Sigmoid colon (tissue), 7 donors: ENCODE data around the gene CLDN6. TPM values are rescaled to one million over a fixed set of nuclear protein-coding genes. Genes with fewer than 3 reads are reported as not detected.

Experiments
- DNase-seq: peaks from one replicate; pipeline ENCODE4 v3.0.0-alpha.2; 2019
- H3K27ac ChIP-seq, 4 donors: fragments of 200-600 bp; sonication (generic); one replicate each; pipeline ENCODE4 v1.5.1; 2016 to 2019; ENCODE audit warnings: mild to moderate bottlenecking in 1 of 4
- H3K27me3 ChIP-seq, 3 donors: fragments of 200-600 bp; sonication (generic); one replicate each; pipeline ENCODE4 v1.5.1; 2019; ENCODE audit warnings: mild to moderate bottlenecking in 1 of 3
- H3K36me3 ChIP-seq, 4 donors: fragments of 200-600 bp; sonication (generic); one replicate each; pipeline ENCODE4 v1.5.1; 2016 to 2019
- H3K4me1 ChIP-seq, 4 donors: fragments of 200-600 bp; sonication (generic); one replicate each; pipeline ENCODE4 v1.5.1; 2017 to 2019
- H3K4me3 ChIP-seq, 4 donors: fragments of 200-600 bp; sonication (generic); one replicate each; pipeline ENCODE4 v1.5.1; 2017 to 2019; ENCODE audit warnings: mild to moderate bottlenecking in 2 of 4, moderate library complexity in 1 of 4
- H3K9me3 ChIP-seq, 4 donors: fragments of 200-600 bp in 3 of 4; sonication (generic) in 3 of 4; one replicate each; pipeline versions ENCODE4 v1.5.1 to v1.6.1; 2013 to 2019
- EP300 ChIP-seq, 4 donors: sonication (generic); formaldehyde crosslinking; IDR thresholded peaks; one replicate each; pipeline ENCODE4 v1.6.1; 2017; ENCODE audit warnings: antibody characterized with exemption in 4 of 4
- POLR2A ChIP-seq, 2 donors: fragments of 450-650 bp; IDR thresholded peaks; one replicate each; pipeline ENCODE4 v1.6.1; 2016; ENCODE audit warnings: antibody characterized with exemption in 2 of 2, mild to moderate bottlenecking in 2 of 2, moderate library complexity in 2 of 2
- POLR2AphosphoS5 ChIP-seq, 4 donors: sonication (generic); formaldehyde crosslinking; IDR thresholded peaks; one replicate each; pipeline ENCODE4 v1.6.1; 2017; ENCODE audit warnings: antibody characterized with exemption in 4 of 4
- WGBS, 2 donors: extraction: QIAGEN DNeasy Blood & Tissue Kit; methylation state at CpG; one replicate each; pipeline ENCODE4 v1.1.7; 2013; 5-methylcytosine and 5-hydroxymethylcytosine counted together
- intact Hi-C: fragments of 100-400 bp; cut with DNase I; formaldehyde crosslinking; loops from one replicate; pipeline ENCODE4 v1.15.1; 2023
- polyA plus RNA-seq, 3 donors: library from polyadenylated mRNA; stranded (reverse); fragments of 200-250 nt; gene quantifications; one replicate each; pipeline ENCODE4 v1.2.3, GENCODE V29; 2013
- total RNA-seq, 4 donors: library from RNA; depleted of rRNA; stranded (reverse); fragments of >200 nt; gene quantifications; one replicate each; pipeline ENCODE4 v1.1.0, GENCODE V29; 2016
- TF ChIP-seq, protein P1 (sequence below), 4 experiments: fragments of 450-650 bp in 3 of 4; fragments of 200-600 bp in 1 of 4; IDR thresholded peaks; one replicate each; pipeline ENCODE4 v1.5.1; 2016 to 2019; ENCODE audit warnings: antibody characterized with exemption in 4 of 4, mild to moderate bottlenecking in 3 of 4, moderate library complexity in 2 of 4
- donor health status: healthy with polysubstance abuse.
- donor health status: Bipolar disorder and iron deficiency.
- donor health status: healthy.

CLDN6 gene
- total and polyA plus RNA-seq, 7 donors = not detected

DNA sequence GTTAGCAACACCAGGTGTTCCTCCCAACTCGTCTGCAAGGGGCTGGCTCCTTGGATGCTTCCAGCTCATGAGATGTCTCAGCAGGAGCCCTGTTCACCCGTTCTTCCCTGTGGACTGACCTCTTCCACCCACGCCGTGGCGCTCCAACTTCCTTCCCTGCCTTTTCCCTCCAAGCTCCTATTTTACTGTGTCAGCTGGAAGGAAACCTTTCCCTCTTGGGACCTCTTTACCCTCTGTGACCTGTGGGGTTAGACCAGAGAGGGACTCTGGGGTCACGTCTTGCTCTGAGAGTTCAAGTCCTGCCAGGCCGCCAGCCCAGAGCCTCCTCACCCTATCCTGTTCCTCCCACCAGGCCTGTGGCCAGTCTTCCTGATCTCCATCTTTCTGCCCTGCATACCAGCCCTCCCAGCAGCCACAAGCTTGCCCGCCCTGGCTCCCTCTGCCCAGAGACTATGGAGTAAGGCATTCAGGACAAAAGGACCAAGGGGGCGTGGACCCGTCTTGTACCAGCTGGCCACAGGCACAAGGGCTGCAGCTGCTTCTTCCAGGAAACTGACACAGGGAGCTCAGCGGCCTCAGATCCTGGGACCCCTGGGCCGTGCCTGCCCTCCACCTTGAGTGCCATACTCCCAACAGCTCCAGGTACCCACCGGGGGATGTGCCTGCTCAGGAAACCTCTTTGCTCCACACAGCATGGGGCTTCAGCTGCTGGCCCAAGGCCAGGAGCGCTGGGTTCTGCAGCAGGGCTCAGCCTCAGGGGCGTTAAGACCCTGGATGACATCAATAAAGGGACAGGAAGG is 45.8 kb downstream of the CLDN6 start:
- no peak for TF ChIP-seq POLR2A (IDR thresholded peaks at IDR 0.05)
- TF ChIP-seq, protein P1, sequence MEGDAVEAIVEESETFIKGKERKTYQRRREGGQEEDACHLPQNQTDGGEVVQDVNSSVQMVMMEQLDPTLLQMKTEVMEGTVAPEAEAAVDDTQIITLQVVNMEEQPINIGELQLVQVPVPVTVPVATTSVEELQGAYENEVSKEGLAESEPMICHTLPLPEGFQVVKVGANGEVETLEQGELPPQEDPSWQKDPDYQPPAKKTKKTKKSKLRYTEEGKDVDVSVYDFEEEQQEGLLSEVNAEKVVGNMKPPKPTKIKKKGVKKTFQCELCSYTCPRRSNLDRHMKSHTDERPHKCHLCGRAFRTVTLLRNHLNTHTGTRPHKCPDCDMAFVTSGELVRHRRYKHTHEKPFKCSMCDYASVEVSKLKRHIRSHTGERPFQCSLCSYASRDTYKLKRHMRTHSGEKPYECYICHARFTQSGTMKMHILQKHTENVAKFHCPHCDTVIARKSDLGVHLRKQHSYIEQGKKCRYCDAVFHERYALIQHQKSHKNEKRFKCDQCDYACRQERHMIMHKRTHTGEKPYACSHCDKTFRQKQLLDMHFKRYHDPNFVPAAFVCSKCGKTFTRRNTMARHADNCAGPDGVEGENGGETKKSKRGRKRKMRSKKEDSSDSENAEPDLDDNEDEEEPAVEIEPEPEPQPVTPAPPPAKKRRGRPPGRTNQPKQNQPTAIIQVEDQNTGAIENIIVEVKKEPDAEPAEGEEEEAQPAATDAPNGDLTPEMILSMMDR (IDR thresholded peaks at IDR 0.05) = no peak
- TF ChIP-seq POLR2AphosphoS5 (IDR thresholded peaks at IDR 0.05) = no peak
- TF ChIP-seq EP300 (IDR thresholded peaks at IDR 0.05) = no peak
- peaks cover 11 to 41% (median 28%) of the 10 kb centered on the region in 3 donors for H3K27me3 ChIP-seq
- no peaks in the 10 kb centered on the region for H3K9me3 ChIP-seq
- H3K4me3 ChIP-seq = no peak overlapping the region
- peaks cover 0 to 30% (median 24%) of the 10 kb centered on the region in 4 donors for H3K4me1 ChIP-seq
- intact Hi-C loops = no loop called here
- H3K36me3 ChIP-seq = no peaks in the 10 kb centered on the region
- no peak overlapping the region for H3K27ac ChIP-seq
- 81 to 83% methylated on average over 15 of the region's 15 CpGs for whole genome bisulfite sequencing, 2 donors
- no peak for DNase-seq

DNA sequence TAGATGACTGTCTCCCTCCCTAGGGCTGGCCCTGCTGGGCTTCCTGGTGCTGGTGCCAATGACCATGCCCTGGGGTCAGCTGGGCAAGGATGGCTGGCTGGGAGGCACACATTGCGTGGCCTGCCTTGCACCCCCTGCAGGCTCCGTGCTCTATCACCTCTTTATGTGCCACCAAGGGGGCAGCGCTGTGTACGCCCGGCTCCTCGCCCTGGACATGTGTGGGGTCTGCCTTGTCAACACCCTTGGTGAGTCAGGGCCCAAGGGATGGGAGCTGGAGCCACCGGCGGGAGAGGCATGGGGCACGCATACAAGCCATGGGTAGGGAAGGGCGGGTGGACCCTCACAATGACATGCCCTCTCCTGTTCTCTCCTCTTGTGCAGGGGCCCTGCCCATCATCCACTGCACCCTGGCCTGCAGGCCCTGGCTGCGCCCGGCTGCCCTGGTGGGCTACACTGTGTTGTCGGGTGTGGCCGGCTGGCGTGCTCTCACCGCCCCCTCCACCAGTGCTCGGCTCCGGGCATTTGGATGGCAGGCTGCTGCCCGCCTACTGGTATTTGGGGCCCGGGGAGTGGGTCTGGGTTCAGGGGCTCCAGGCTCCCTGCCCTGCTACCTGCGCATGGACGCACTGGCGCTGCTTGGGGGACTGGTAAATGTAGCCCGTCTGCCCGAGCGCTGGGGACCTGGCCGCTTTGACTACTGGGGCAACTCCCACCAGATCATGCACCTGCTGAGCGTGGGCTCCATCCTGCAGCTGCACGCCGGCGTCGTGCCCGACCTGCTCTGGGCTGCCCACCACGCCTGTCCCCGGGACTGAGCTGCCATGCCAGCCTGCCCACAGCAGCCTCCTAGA is 46.6 kb downstream of the CLDN6 start:
- intact Hi-C loops = no loop called here
- TF ChIP-seq POLR2A (IDR thresholded peaks at IDR 0.05) = no peak
- TF ChIP-seq EP300 (IDR thresholded peaks at IDR 0.05) = no peak
- TF ChIP-seq, protein P1 (IDR thresholded peaks at IDR 0.05) = no peak
- no peak for TF ChIP-seq POLR2AphosphoS5 (IDR thresholded peaks at IDR 0.05)
- DNase-seq = no peak
- no peak overlapping the region for H3K27ac ChIP-seq
- H3K36me3 ChIP-seq = no peaks in the 10 kb centered on the region
- 90 to 92% methylated on average over 35 of the region's 35 CpGs for WGBS, 2 donors
- peaks cover 19 to 44% (median 36%) of the 10 kb centered on the region in 3 donors for H3K27me3 ChIP-seq
- no peak overlapping the region for H3K4me3 ChIP-seq
- H3K4me1 ChIP-seq = peaks cover 0 to 38% (median 31%) of the 10 kb centered on the region in 4 donors
- H3K9me3 ChIP-seq = no peaks in the 10 kb centered on the region

DNA sequence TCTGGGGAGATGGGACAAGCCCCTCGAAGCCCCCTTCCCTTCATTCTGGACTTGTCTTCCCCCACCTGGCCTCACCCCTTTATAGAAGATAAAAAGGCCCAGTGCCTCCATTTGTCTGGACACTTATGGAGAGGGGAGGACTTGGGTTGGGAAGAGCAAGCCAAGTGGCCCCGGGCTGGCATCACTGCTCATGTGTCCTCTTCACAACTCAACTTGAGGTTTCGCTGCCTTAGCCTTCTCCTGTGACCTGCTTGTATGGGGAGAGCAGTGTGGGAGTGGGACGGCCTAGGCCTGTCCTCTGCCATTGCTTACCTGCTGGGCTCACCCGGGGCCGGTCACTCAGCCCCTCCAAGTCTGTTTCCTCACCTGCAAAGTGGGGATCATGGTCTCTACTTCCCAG is 47.4 kb downstream of the CLDN6 start:
- Histone ChIP-seq H3K9me3 (no peaks in the 10 kb centered on the region), H3K36me3 (no peaks in the 10 kb centered on the region), H3K27ac (no peak overlapping the region), H3K4me3 (peak overlapping the region in 2 of 4 donors; percentile 69 to 82), H3K4me1 (peaks cover 0 to 39% (median 32%) of the 10 kb centered on the region in 4 donors), H3K27me3 (peaks cover 27 to 52% (median 44%) of the 10 kb centered on the region in 3 donors)
- 77 to 79% methylated on average over 6 of the region's 6 CpGs for WGBS, 2 donors
- DNase-seq = no peak
- TF ChIP-seq POLR2AphosphoS5 (IDR thresholded peaks at IDR 0.05) (no peak), EP300 (IDR thresholded peaks at IDR 0.05) (no peak), POLR2A (IDR thresholded peaks at IDR 0.05) (no peak)
- TF ChIP-seq, protein P1 (IDR thresholded peaks at IDR 0.05) = no peak
- intact Hi-C loops = no loop called here

- peaks cover 34 to 60% (median 52%) of the 10 kb centered on the region in 3 donors for H3K27me3 ChIP-seq
- no peak for TF ChIP-seq POLR2A (IDR thresholded peaks at IDR 0.05)
- TF ChIP-seq EP300 (IDR thresholded peaks at IDR 0.05) = no peak
- no peak for TF ChIP-seq POLR2AphosphoS5 (IDR thresholded peaks at IDR 0.05)
- TF ChIP-seq, protein P1 (IDR thresholded peaks at IDR 0.05) = no peak
- intact Hi-C loops = loop anchor here (2.0 kb wide), 1 partner anchor 13 kb away; no protein-coding TSS in a partner anchor
Observed at GRCh38 chr16:2969545-2970521, 48.1 kb downstream of the CLDN6 start.

More at GRCh38 chr16:2969545-2970521, 48.1 kb downstream of the CLDN6 start:
- DNase-seq = no peak
- 1 to 2% methylated on average over 83 of the region's 83 CpGs for WGBS, 2 donors
- Histone ChIP-seq H3K36me3 (no peaks in the 10 kb centered on the region), H3K4me3 (peak overlapping the region; percentile 33 to 82 (median 58)), H3K9me3 (no peaks in the 10 kb centered on the region), H3K27ac (peak overlapping the region; percentile 26 to 51 (median 37)), H3K4me1 (peaks cover 0 to 46% (median 37%) of the 10 kb centered on the region in 4 donors)
